Measurements from ENCODE around the gene NTMT2.

DNA sequence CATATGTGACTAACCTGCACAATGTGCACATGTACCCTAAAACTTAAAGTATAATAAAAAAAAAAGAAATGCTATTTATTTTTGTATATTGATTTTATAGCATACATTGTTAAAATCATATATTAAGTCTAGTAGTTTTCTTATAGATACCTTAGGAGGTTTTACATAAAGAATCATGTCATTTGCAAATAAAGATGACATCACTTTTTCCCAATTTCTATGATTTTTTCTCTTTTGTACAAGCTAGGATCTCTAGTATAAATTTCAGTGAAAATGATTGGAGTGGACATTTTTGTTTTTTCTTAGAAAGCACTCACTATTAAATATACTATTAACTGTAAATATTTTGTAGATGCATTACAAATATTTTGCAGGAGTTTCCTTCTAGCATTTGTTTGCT lies 20.5 kb upstream of the NTMT2 start:
- TF ChIP-seq RAD21 (IDR thresholded peaks at IDR 0.05; ENCODE audit: low read depth) (no peak), EP300 (IDR thresholded peaks at IDR 0.05; ENCODE audit: borderline replicate concordance) (no peak)
- TF ChIP-seq, protein P1, sequence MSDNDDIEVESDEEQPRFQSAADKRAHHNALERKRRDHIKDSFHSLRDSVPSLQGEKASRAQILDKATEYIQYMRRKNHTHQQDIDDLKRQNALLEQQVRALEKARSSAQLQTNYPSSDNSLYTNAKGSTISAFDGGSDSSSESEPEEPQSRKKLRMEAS (IDR thresholded peaks at IDR 0.05): no peak
